GM19372 (cell line): Measurements from ENCODE around the gene HCN4.

Experiments used
- ATAC-seq: cut with Tn5 transposase; IDR thresholded peaks from one replicate; pipeline ENCODE4 v1.9.1; 2021; ENCODE audit warnings: mild to moderate bottlenecking, low read depth, moderate library complexity; ENCODE audit not compliant: unreplicated experiment

The HCN4 gene

GRCh38 chr15:73382115-73382514 lies 13.4 kb upstream of the HCN4 start:
- ATAC-seq = no peak

- ATAC-seq = no peak
These were observed 11.9 kb upstream of the HCN4 start for GRCh38 chr15:73380661-73381060.

- no peak for ATAC-seq
These were observed 9.3 kb upstream of the HCN4 start for GRCh38 chr15:73378089-73378488.

- ATAC-seq = no peak
These were observed 7.1 kb upstream of the HCN4 start for GRCh38 chr15:73375755-73376305.

GRCh38 chr15:73375012-73375411 lies 6.3 kb upstream of the HCN4 start:
- ATAC-seq = no peak

GRCh38 chr15:73374604-73375003 lies 5.8 kb upstream of the HCN4 start:
- ATAC-seq = no peak

GRCh38 chr15:73373221-73373620 lies 4.5 kb upstream of the HCN4 start:
- ATAC-seq = no peak

GRCh38 chr15:73371812-73372211 lies 3.1 kb upstream of the HCN4 start:
- ATAC-seq = no peak

GRCh38 chr15:73370151-73370550 lies 1.4 kb upstream of the HCN4 start:
- ATAC-seq = no peak

- ATAC-seq = no peak
These were observed 466 bp upstream of the HCN4 start for GRCh38 chr15:73369154-73369694.

- ATAC-seq = no peak
These were observed 996 bp downstream of the HCN4 start for GRCh38 chr15:73367624-73368300.

- no peak for ATAC-seq
These were observed 1.8 kb downstream of the HCN4 start for GRCh38 chr15:73366766-73367623.

- no peak for ATAC-seq
These were observed 4.7 kb downstream of the HCN4 start for GRCh38 chr15:73364070-73364469.

- ATAC-seq = no peak
These were observed 5.9 kb downstream of the HCN4 start for GRCh38 chr15:73362900-73363299.

- no peak for ATAC-seq
These were observed 7.4 kb downstream of the HCN4 start for GRCh38 chr15:73361337-73361736.

GRCh38 chr15:73359651-73360050 lies 9.1 kb downstream of the HCN4 start:
- ATAC-seq = no peak

GRCh38 chr15:73357999-73358665 lies 10.6 kb downstream of the HCN4 start:
- no peak for ATAC-seq

GRCh38 chr15:73355612-73356265 lies 13.0 kb downstream of the HCN4 start:
- no peak for ATAC-seq

- no peak for ATAC-seq
These were observed 14.5 kb downstream of the HCN4 start for GRCh38 chr15:73354241-73354640.

GRCh38 chr15:73353734-73354133 lies 15.0 kb downstream of the HCN4 start:
- no peak for ATAC-seq
